Mesenchymal stem cell (in vitro differentiated cells and primary cell): ENCODE results near the gene BCR.
"Not testable (repeated sequence)": the region's sequence is repeated elsewhere in the genome, so short reads cannot be mapped to it uniquely, and the experiment has no call there.

Experiments used
- DNase-seq: peaks from one replicate; pipeline ENCODE4 v3.0.0-alpha.2; 2013
- H2AFZ ChIP-seq: one replicate; pipeline ENCODE4 v1.6.1; 2013; ENCODE audit warnings: low read depth, mild to moderate bottlenecking, control low read depth, inconsistent platforms, low read length, moderate library complexity
- H2AK5ac ChIP-seq: 2 replicates; pipeline ENCODE4 v1.6.1; 2013; ENCODE audit warnings: low read length, moderate library complexity, mild to moderate bottlenecking, inconsistent platforms; ENCODE audit not compliant: severe bottlenecking
- H2BK120ac ChIP-seq: one replicate; pipeline ENCODE4 v1.6.1; 2013; ENCODE audit warnings: low read depth, mild to moderate bottlenecking, inconsistent platforms, low read length, moderate library complexity
- H2BK12ac ChIP-seq, 2 experiments: one replicate each; pipeline ENCODE4 v1.6.1; 2013; ENCODE audit warnings: inconsistent platforms in 2 of 2, low read length in 2 of 2, mild to moderate bottlenecking in 2 of 2, moderate library complexity in 2 of 2, control low read depth in 1 of 2
- H2BK15ac ChIP-seq: one replicate; pipeline ENCODE4 v1.6.1; 2013; ENCODE audit warnings: mild to moderate bottlenecking, low read depth, inconsistent platforms; ENCODE audit not compliant: poor library complexity, severe bottlenecking
- H2BK5ac ChIP-seq: 2 replicates; pipeline ENCODE4 v1.6.1; 2013; ENCODE audit warnings: low read depth, mild to moderate bottlenecking, low read length, control low read depth, inconsistent platforms; ENCODE audit not compliant: poor library complexity, severe bottlenecking
- H3K14ac ChIP-seq, 2 experiments: one replicate each; pipeline ENCODE4 v1.6.1; 2013; ENCODE audit warnings: inconsistent platforms in 2 of 2, low read length in 2 of 2, control low read depth in 1 of 2, mild to moderate bottlenecking in 1 of 2, moderate library complexity in 1 of 2
- H3K18ac ChIP-seq, 2 experiments: one replicate each; pipeline ENCODE4 v1.6.1; 2013; ENCODE audit warnings: inconsistent platforms in 2 of 2, low read length in 2 of 2, control low read depth in 1 of 2, low read depth in 1 of 2, mild to moderate bottlenecking in 1 of 2
- H3K23ac ChIP-seq, 2 experiments: one replicate each; pipeline ENCODE4 v1.6.1; 2013; ENCODE audit warnings: inconsistent platforms in 2 of 2, low read length in 2 of 2, mild to moderate bottlenecking in 2 of 2, moderate library complexity in 2 of 2, control low read depth in 1 of 2
- H3K27ac ChIP-seq: 2 replicates; pipeline ENCODE4 v1.5.1; 2013; ENCODE audit warnings: mild to moderate bottlenecking, moderate library complexity, low read length, control low read depth, inconsistent platforms; ENCODE audit not compliant: poor library complexity, severe bottlenecking
- H3K27me3 ChIP-seq, 2 experiments: 2 replicates each; pipeline versions ENCODE4 v1.6.1 to v1.7.0; 2013; ENCODE audit warnings: low read length in 2 of 2, mild to moderate bottlenecking in 2 of 2, moderate library complexity in 2 of 2, control low read depth in 1 of 2, inconsistent platforms in 1 of 2; ENCODE audit not compliant: control insufficient read depth in 1 of 2, insufficient read depth in 1 of 2
- H3K36me3 ChIP-seq, 2 experiments: 2 replicates each; pipeline versions ENCODE4 v1.6.1 to v1.7.0; 2013; ENCODE audit warnings: low read length in 2 of 2, control low read depth in 1 of 2, inconsistent platforms in 1 of 2, low read depth in 1 of 2, mild to moderate bottlenecking in 1 of 2; ENCODE audit not compliant: insufficient read depth in 2 of 2, control insufficient read depth in 1 of 2
- H3K4ac ChIP-seq, 2 experiments: one replicate each; pipeline ENCODE4 v1.6.1; 2013; ENCODE audit warnings: inconsistent platforms in 2 of 2, low read length in 2 of 2, mild to moderate bottlenecking in 2 of 2, moderate library complexity in 2 of 2, control low read depth in 1 of 2, low read depth in 1 of 2
- H3K4me1 ChIP-seq: 2 replicates; pipeline ENCODE4 v1.6.1; 2013; ENCODE audit warnings: low read depth, low read length, control low read depth; ENCODE audit not compliant: control insufficient read depth, insufficient read depth
- H3K4me2 ChIP-seq: 2 replicates; pipeline ENCODE4 v1.6.1; 2013; ENCODE audit warnings: low read length, mild to moderate bottlenecking, inconsistent platforms; ENCODE audit not compliant: poor library complexity, severe bottlenecking
- H3K4me3 ChIP-seq, 2 experiments: 2 replicates each; pipeline versions ENCODE4 v1.5.1 to v1.7.0; 2013; ENCODE audit warnings: low read length in 2 of 2, mild to moderate bottlenecking in 2 of 2, control low read depth in 1 of 2, low read depth in 1 of 2; ENCODE audit not compliant: insufficient read depth in 1 of 2
- H3K79me1 ChIP-seq: replicated peaks from 2 replicates; pipeline ENCODE4 v1.6.1; 2013; ENCODE audit warnings: mild to moderate bottlenecking, control low read depth, low read length, inconsistent platforms; ENCODE audit not compliant: poor library complexity, severe bottlenecking
- H3K9ac ChIP-seq: 2 replicates; pipeline ENCODE4 v1.7.0; 2013; ENCODE audit warnings: mild to moderate bottlenecking, low read length, moderate library complexity
- H3K9me3 ChIP-seq: 2 replicates; pipeline ENCODE4 v1.7.0; 2013; ENCODE audit warnings: mild to moderate bottlenecking, low read length; ENCODE audit not compliant: control insufficient read depth
- H4K8ac ChIP-seq: one replicate; pipeline ENCODE4 v1.6.1; 2013; ENCODE audit warnings: inconsistent platforms, mild to moderate bottlenecking, low read length, moderate library complexity
- H4K91ac ChIP-seq: one replicate; pipeline ENCODE4 v1.6.1; 2013; ENCODE audit warnings: mild to moderate bottlenecking, low read length, inconsistent platforms
- WGBS: methylation state at CpG from one replicate; pipeline ENCODE4 v1.1.7; 2013; ENCODE audit warnings: mixed read lengths; 5-methylcytosine and 5-hydroxymethylcytosine counted together

BCR gene

DNA sequence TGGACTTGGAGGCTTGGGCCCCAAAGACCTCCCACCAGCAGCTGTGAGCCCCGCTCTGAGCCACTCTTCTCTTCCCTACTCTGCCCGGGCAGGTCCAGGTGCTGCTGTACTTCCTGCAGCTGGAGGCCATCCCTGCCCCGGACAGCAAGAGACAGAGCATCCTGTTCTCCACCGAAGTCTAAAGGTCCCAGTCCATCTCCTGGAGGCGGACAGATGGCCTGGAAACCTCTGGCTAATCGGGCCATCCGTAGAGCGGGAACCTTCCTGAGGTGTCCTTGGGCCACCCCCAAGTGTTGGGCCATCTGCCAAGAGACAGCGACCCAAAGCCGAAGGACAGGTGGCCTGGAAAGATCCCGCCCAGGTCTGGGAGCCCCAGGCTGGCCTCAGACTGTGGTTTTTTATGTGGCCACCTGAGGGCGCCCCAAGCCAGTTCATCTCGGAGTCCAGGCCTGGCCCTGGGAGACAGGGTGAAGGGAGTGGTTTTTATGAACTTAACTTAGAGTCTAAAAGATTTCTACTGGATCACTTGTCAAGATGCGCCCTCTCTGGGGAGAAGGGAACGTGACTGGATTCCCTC lies 135.1 kb downstream of the BCR start:
- H3K27ac ChIP-seq: no peak overlapping the region
- 44% methylated on average over 13 of the region's 15 CpGs for WGBS

GRCh38 chr22:23316596-23316995 lies 136.3 kb downstream of the BCR start:
- not testable (repeated sequence) for H3K4me2 ChIP-seq, H2AK5ac ChIP-seq, H2BK120ac ChIP-seq, H3K14ac ChIP-seq, H2BK15ac ChIP-seq, H4K91ac ChIP-seq, H3K9ac ChIP-seq, H2AFZ ChIP-seq, H3K4me3 ChIP-seq, H4K8ac ChIP-seq, H3K4me1 ChIP-seq, DNase-seq, H3K4ac ChIP-seq, H3K27me3 ChIP-seq, H2BK12ac ChIP-seq, H3K18ac ChIP-seq, H3K23ac ChIP-seq, H3K9me3 ChIP-seq, H3K27ac ChIP-seq, H3K79me1 ChIP-seq, H2BK5ac ChIP-seq
- 92% methylated on average over 1 of the region's 11 CpGs for WGBS
- H3K36me3 ChIP-seq: peaks cover 20 to 35% of the 10 kb centered on the region in 2 experiments

More for the DNA sequence above, 135.1 kb downstream of the BCR start:
- Histone ChIP-seq H3K36me3 (peaks cover 20 to 36% of the 10 kb centered on the region in 2 experiments), H3K4ac (no peak overlapping the region), H3K18ac (peak overlapping the region in 1 of 2 experiments; percentile 14), H2AK5ac (no peak overlapping the region), H3K79me1 (no peaks in the 10 kb centered on the region), H3K4me3 (no peak overlapping the region), H3K23ac (no peak overlapping the region), H4K8ac (peak overlapping the region; percentile 54), H2BK5ac (no peak overlapping the region), H3K14ac (no peak overlapping the region), H2BK120ac (no peak overlapping the region), H3K9ac (no peak overlapping the region), H3K27me3 (no peaks in the 10 kb centered on the region), H2BK12ac (peak overlapping the region in 1 of 2 experiments; percentile 38), H2BK15ac (no peak overlapping the region), H3K4me1 (peaks cover 4% of the 10 kb centered on the region), H3K4me2 (no peak overlapping the region), H3K9me3 (no peaks in the 10 kb centered on the region), H4K91ac (peak overlapping the region; percentile 93), H2AFZ (no peak overlapping the region)
- DNase-seq: peak; percentile 82

- H3K4me1 ChIP-seq, H3K18ac ChIP-seq, H3K9ac ChIP-seq, H2BK12ac ChIP-seq, H3K4me3 ChIP-seq, H3K4me2 ChIP-seq, H3K4ac ChIP-seq, H3K79me1 ChIP-seq, DNase-seq, H2BK5ac ChIP-seq, H4K8ac ChIP-seq, H3K23ac ChIP-seq, H4K91ac ChIP-seq, H2AFZ ChIP-seq, H2BK15ac ChIP-seq, H3K14ac ChIP-seq, H3K9me3 ChIP-seq, H2AK5ac ChIP-seq, H3K27ac ChIP-seq, H3K27me3 ChIP-seq, H2BK120ac ChIP-seq: not testable (repeated sequence)
- 100% methylated on average over 2 of the region's 9 CpGs for WGBS
- peaks cover 15 to 24% of the 10 kb centered on the region in 2 experiments for H3K36me3 ChIP-seq
Observed at GRCh38 chr22:23318316-23318715, 138.0 kb downstream of the BCR start.

- H2BK5ac ChIP-seq, H4K91ac ChIP-seq, H3K4ac ChIP-seq, H3K79me1 ChIP-seq, H3K27ac ChIP-seq, H2AFZ ChIP-seq, H3K18ac ChIP-seq, H3K36me3 ChIP-seq, H2BK120ac ChIP-seq, H3K14ac ChIP-seq, H3K9me3 ChIP-seq, H2BK12ac ChIP-seq, H3K4me3 ChIP-seq, H4K8ac ChIP-seq, H3K23ac ChIP-seq, H3K4me1 ChIP-seq, DNase-seq, H3K4me2 ChIP-seq, H3K9ac ChIP-seq, H2AK5ac ChIP-seq, H3K27me3 ChIP-seq, H2BK15ac ChIP-seq: not testable (repeated sequence)
- 83% methylated on average over 18 of the region's 19 CpGs for WGBS
Observed at GRCh38 chr22:23322497-23323080, 142.3 kb downstream of the BCR start.
